ENCODE results near the gene ZFAND2B.

The ZFAND2B gene

GRCh38 chr2:219220652-219221402, 14.2 kb downstream of the ZFAND2B start:
- no peak for DNase-seq (ENCODE audit: low read depth)

DNA sequence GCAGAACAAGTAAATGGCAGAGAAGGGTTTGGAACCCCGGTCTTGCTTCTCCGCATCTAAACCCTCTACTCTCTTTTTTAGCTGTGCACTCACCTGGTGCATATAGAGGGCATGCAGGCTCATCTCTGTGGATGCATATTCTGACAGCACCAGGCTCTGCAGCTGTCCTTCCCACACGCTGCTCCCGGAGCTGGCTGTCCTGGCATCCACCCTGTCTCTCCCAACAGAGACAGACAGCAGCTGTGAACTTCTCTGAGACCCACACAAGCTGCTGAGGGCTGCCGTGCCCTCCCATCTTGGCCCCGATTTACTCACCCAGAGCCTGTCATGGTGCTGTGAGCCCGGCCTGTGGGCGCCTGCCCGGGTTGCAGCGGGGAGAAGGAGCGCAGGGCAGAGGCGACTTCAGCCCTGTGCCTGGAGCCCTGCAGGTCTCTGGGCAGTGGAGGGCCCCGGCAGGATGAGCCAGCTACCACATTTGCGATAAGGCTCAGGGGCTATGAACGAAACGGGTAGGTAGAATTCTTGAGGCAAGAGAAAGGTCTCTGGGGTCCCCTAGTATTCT, 15.5 kb downstream of the ZFAND2B start:
- no peak for DNase-seq (ENCODE audit: low read depth)

DNA sequence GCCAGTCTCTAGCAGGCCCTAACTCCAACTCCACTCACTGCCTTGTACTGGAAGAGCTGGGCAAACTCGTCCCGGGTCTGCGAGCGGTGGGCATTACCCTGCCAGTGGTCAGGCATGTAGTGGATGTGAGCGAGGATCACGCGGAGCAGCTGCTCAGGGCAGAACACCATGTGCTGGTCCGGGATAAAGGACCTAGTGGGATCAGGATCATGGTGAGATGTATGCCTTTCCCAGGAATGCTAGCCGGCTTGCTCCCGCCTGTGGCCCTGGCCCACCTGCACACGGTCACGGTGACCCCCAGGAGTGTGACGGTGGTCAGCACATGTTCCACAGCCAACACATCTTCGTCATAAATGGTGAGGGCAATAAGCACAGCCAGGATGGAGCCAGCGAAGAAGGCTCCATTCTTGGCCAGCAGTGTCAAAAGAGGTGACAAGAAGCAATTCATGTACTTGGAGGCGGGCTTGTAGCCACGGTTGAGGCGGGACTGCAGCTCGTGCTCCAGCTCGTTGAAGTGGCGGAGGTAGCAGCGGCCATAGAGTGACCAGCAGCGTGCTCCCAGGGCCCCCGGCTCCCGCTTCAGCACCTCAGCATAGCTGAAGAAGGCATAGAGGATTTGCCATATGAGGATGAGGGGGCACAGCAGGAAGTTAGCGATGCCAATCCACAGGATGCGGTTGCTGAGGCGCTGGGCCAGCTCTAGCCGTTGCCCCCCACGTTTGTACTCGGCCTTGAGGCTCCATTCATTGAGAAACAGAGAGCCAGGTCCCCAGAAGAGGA, 17.4 kb downstream of the ZFAND2B start:
- DNase-seq (ENCODE audit: low read depth), result no peak

DNA sequence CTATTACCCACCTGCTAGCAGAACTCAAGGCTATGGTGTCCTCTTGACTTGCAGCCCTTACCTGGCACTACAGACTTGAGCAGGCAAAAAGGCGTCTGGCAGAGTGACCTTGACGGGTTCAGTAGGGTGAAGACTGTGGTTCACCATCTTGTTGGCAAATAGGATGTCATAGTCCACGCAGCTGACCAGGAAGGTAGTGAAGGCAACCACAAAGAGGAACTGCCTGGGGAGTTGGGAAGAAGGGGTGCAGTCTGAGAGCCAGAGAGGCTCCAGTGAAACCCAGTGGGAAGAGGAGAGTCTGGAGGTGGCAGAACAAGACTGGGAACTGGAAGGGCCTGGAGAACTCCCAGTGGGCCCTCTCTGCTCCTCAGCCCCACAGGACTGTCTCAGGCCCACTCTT, 18.8 kb downstream of the ZFAND2B start:
- no peak for DNase-seq (ENCODE audit: low read depth)

DNA sequence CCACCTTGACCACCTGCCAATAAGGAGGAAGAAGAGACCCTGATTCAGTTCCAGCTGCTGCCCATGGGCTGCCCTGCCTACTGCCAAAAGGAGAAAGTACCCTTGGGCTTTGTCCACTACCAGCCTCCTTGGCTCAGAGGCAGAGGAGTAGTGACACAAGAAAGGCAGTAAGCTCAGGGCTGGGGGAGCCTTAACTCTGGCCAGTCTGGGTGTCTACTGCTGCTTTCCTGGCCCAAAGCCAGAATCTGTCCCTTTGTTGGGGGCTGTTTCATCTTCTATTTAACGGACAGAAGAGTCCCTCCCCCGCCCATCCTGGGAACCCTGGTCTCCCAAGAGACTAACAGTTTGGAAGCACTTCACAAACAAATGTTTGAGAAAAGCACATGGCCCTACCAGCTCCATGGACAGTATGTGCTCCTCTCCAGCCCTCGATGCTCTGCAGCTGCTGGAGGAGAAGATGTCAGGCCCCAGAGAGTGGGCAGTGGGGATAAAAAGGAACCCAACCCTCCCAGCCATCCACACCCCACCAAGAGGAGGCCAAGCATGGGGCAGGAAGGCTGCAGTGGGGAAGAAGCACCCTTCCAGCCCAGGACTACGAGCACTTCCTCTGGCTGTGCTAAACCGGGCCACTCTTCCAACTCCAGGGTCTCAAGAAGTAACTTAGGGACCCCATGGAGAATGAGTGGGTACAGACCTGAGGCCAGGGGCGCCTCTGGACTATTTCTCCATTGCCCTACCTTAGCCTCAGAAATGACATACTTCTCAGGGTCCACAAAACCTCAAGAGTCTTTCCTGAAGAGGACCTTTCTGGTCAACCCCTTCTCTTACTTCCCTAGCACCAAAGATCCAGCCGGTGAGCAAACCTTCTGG, 21.7 kb downstream of the ZFAND2B start:
- no peak for DNase-seq (ENCODE audit: low read depth)

DNA sequence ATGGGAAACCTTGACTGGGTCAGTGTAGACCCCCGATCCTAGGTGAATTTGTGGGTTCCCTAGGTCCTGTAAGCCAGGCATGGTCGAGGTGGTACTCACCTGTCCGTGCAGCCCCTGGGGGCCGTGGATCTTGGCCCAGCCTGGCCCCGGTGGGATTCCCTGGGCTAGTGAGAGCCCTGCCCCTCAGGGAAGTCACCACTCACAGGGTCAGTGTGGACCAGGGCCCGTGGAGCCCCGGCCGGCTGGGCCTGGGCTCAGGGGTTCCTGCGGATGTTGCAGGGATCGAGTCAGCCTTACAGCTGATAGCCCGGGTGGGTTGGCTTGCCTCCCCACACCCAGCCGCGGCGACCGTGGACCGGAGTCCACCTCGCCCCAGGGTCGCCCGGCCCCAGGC, 22.3 kb downstream of the ZFAND2B start:
- no peak for DNase-seq (ENCODE audit: low read depth)

- DNase-seq (ENCODE audit: low read depth), result peak; percentile 95
These were observed 22.9 kb downstream of the ZFAND2B start, which contains the start of the genes ANKZF1 and ATG9A for GRCh38 chr2:219229305-219230058. ANKZF1 (plus strand) TSS chr2:219229806; CDS start chr2:219230258, 452 bp downstream. ATG9A (minus strand) TSS chr2:219229636; CDS start chr2:219228024, 1,612 bp downstream.

- DNase-seq (ENCODE audit: low read depth), result no peak
These were observed 23.5 kb downstream of the ZFAND2B start for GRCh38 chr2:219230059-219230540.

GRCh38 chr2:219234331-219234730, 27.7 kb downstream of the ZFAND2B start:
- no peak for DNase-seq (ENCODE audit: low read depth)

- DNase-seq (ENCODE audit: low read depth), result no peak
These were observed 36.7 kb downstream of the ZFAND2B start for GRCh38 chr2:219243291-219243761.

DNA sequence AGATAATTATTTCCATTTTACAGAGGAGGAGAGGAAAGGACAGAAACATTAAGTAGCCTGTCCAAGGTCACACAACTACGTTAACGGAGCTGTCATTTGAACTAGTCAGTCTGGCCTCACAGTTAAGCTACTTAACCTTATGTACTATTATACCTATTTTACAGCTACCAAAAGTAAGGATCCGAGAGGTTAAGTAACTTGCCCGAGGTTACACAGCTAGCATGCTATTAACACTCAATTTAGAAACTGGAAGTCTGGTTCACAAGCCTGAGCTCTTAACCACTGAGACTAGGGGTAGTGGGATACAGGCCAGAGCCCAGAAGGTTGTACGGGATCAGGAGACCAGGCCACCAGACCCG, 38.2 kb downstream of the ZFAND2B start:
- DNase-seq (ENCODE audit: low read depth), result no peak

DNA sequence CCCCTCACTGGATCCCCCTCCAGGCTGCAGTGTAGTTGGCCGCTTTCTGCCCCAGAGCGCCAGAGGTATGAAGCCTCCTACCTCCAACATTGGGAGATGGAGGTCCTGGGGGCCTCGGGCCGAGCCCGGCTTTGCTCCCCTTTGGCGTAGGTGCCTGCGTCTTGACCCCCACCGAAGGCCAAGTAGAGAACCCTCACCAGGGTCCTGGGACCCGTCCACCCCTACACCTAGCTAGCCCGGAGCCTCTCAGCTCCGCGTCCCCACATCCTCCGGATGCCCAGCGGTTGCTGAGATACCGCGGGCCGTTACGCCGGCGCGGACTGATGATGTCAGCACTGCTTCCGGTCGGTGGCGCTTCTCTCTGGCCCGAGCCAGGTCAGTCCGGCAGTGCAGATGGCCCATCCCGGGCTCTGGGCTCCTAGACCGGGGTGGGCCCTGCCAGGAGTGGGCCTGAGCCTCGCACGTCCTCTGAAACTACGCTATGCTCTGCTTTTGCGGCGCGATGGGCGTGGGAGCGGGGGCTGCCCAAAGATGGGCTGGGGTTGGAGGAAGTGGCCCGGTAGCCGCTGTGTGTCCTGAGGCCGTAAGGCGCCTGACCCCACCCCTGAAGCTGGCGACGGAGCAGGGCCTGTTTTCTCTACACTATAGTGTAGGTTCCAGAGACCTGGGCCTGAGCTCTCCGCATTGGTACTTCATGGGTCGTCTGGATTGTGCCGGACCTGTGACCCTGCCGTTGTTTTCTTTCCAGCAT, 38.7 kb downstream of the ZFAND2B start, which contains the start of the genes GLB1L and STK16:
Gene GLB1L (minus strand): TSS at position 297 of the 751 bp plus-strand sequence. CDS start 1,871 bp downstream, outside the sequence.
Gene STK16 (plus strand): TSS at position 332 of the 751 bp plus-strand sequence. CDS start 521 bp downstream, outside the sequence.
- peak; percentile 79 for DNase-seq (ENCODE audit: low read depth)

GRCh38 chr2:219245899-219246230, 39.3 kb downstream of the ZFAND2B start:
- DNase-seq (ENCODE audit: low read depth), result no peak

GRCh38 chr2:219246559-219246958, 40.0 kb downstream of the ZFAND2B start:
- DNase-seq (ENCODE audit: low read depth), result no peak

GRCh38 chr2:219247678-219248642, 41.4 kb downstream of the ZFAND2B start:
- no peak for DNase-seq (ENCODE audit: low read depth)

- DNase-seq (ENCODE audit: low read depth), result no peak
These were observed 42.2 kb downstream of the ZFAND2B start for GRCh38 chr2:219248845-219249202.

DNA sequence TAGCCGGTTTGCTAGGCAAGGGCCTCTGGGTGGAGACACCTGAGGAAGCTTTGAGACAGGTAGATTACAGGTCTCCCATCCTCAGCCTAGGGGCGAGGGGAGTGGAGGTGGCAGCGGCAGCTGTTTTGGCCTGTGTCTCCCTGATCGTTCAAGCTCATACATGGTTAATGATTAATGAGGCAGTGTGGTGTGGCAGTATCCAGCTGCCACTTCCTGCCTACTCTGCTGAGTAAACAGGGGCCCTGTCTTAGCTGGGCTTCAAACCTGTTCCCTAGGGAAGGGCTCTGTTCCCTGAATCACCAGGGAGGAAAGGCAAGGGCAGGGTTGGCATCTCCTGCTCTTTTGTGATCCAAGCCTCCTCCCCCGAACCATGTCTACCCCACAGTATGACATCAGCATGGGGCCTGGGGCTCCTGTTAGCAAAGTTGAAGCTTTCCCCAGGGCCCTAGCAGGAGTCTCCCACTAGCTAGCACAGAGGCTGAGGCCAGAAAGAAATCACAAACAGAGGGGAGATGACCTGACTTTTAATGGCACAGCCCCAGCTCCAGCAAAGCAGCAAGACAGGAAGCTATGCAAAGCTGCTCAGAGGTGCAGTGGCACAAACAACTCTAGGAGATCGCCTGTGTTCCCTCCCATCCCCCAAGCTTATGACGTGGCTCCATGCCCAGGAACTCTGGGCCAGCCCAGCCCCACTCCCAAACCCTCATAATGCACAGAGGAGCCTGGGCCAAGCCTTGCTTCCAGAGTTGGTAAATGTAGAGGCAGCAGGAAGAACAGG, 42.8 kb downstream of the ZFAND2B start:
- no peak for DNase-seq (ENCODE audit: low read depth)
